ENCODE measurements around the gene KRT35.

KRT35 gene

GRCh38 chr17:41481036-41481435 is at the start of gene KRT35:
Gene KRT35, minus strand, starts transcription at chr17:41481151. Its CDS starts 54 bp downstream, at chr17:41481097.
- DNase-seq (ENCODE audit: low read depth in 2 of 2, low spot score in 1 of 2), result no peak

GRCh38 chr17:41530062-41531048 is 49.4 kb upstream of the KRT35 start:
- DNase-seq (ENCODE audit: low read depth in 2 of 2, low spot score in 1 of 2), result no peak

- no peak for DNase-seq (ENCODE audit: low read depth in 2 of 2, low spot score in 1 of 2)
These were observed 48.6 kb upstream of the KRT35 start for GRCh38 chr17:41529491-41529915.

- no peak for DNase-seq (ENCODE audit: low read depth in 2 of 2, low spot score in 1 of 2)
These were observed 48.0 kb upstream of the KRT35 start for GRCh38 chr17:41528959-41529353.

GRCh38 chr17:41527063-41528023 is 46.4 kb upstream of the KRT35 start:
- DNase-seq (ENCODE audit: low read depth in 2 of 2, low spot score in 1 of 2), result no peak

- DNase-seq (ENCODE audit: low read depth in 2 of 2, low spot score in 1 of 2), result no peak
These were observed 43.3 kb upstream of the KRT35 start for GRCh38 chr17:41524261-41524660.

GRCh38 chr17:41523787-41524186 is 42.8 kb upstream of the KRT35 start:
- DNase-seq (ENCODE audit: low read depth in 2 of 2, low spot score in 1 of 2), result no peak

- DNase-seq (ENCODE audit: low read depth in 2 of 2, low spot score in 1 of 2), result no peak
These were observed 42.3 kb upstream of the KRT35 start for GRCh38 chr17:41523225-41523593.

- no peak for DNase-seq (ENCODE audit: low read depth in 2 of 2, low spot score in 1 of 2)
These were observed 41.6 kb upstream of the KRT35 start for GRCh38 chr17:41522301-41523224.

GRCh38 chr17:41521574-41522261 is 40.8 kb upstream of the KRT35 start:
- no peak for DNase-seq (ENCODE audit: low read depth in 2 of 2, low spot score in 1 of 2)

GRCh38 chr17:41520821-41521521 is 40.0 kb upstream of the KRT35 start:
- DNase-seq (ENCODE audit: low read depth in 2 of 2, low spot score in 1 of 2), result no peak

- no peak for DNase-seq (ENCODE audit: low read depth in 2 of 2, low spot score in 1 of 2)
These were observed 38.7 kb upstream of the KRT35 start for GRCh38 chr17:41519501-41520224.

- DNase-seq (ENCODE audit: low read depth in 2 of 2, low spot score in 1 of 2), result no peak
These were observed 38.0 kb upstream of the KRT35 start, which contains the start of gene KRT15 for GRCh38 chr17:41518789-41519449. Gene KRT15, minus strand, starts transcription at chr17:41518890. Its CDS starts 63 bp downstream, at chr17:41518827.

- no peak for DNase-seq (ENCODE audit: low read depth in 2 of 2, low spot score in 1 of 2)
These were observed 37.1 kb upstream of the KRT35 start for GRCh38 chr17:41518031-41518430.

- DNase-seq (ENCODE audit: low read depth in 2 of 2, low spot score in 1 of 2), result no peak
These were observed 35.9 kb upstream of the KRT35 start for GRCh38 chr17:41516830-41517283.

GRCh38 chr17:41516147-41516829 is 35.3 kb upstream of the KRT35 start:
- no peak for DNase-seq (ENCODE audit: low read depth in 2 of 2, low spot score in 1 of 2)

- no peak for DNase-seq (ENCODE audit: low read depth in 2 of 2, low spot score in 1 of 2)
These were observed 32.2 kb upstream of the KRT35 start for GRCh38 chr17:41513168-41513547.

Measured in stimulated activated CD8-positive, alpha-beta memory T cell treated with anti-CD3 and anti-CD28 coated beads, Interleukin-4, amount 100 ng/mL, for 4 hours (primary cell).